CD4-positive, alpha-beta T cell treated with Interleukin-6 at 100 ng/mL for 8 hours (primary cell): ENCODE measurements around the gene NKX2-3.

Experiments
- DNase-seq: peaks from one replicate; pipeline ENCODE4 v3.0.0-alpha.2; 2020; ENCODE audit warnings: mixed read lengths, low spot score

NKX2-3 gene

DNA sequence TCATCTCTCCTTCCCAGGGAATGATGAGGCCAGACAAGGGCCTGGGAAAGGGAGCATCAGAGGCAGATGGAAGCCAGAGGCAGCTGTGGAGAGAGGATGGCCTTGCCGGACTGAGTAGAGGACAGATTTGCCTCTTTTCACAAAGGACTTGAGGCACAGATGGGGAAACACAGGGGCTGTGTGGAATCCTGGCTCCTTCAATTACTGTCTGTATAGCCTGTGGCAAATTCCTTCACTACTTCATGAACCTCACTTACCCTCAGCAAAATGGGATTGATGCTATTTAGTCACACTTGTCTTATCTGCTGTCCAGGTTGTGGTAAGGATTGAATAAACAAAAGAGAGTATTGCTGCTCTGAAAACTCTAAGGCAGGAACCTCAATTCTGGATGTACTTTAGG, 47.2 kb downstream of the NKX2-3 start:
- DNase-seq = no peak

- no peak for DNase-seq
Measured at GRCh38 chr10:99582255-99582770, 49.6 kb downstream of the NKX2-3 start.

GRCh38 chr10:99583687-99584086, 50.9 kb downstream of the NKX2-3 start:
- DNase-seq = no peak
